Fibroblast of pulmonary artery (primary cell): ENCODE data around the gene PAWR.
A peak's percentile ranks its signal among the peaks of the same experiment; 100 is the strongest.

ENCODE experiments used
- DNase-seq: peaks from one replicate; pipeline ENCODE4 v3.0.0-alpha.2; 2010; ENCODE audit warnings: low read depth
- H3K4me3 ChIP-seq: replicated peaks from 2 replicates; pipeline ENCODE4 v1.5.1; 2011; ENCODE audit warnings: low read depth, mild to moderate bottlenecking, control low read depth, low read length, moderate library complexity
- CTCF ChIP-seq: IDR thresholded peaks from 2 replicates; pipeline ENCODE4 v1.5.1; 2011; ENCODE audit warnings: mild to moderate bottlenecking, control low read depth, low read length, inconsistent platforms; ENCODE audit errors: missing control alignments

The PAWR gene

GRCh38 chr12:79690638-79691510, at the start of gene PAWR:
TSS of gene PAWR (minus strand) at chr12:79690964. CDS start at chr12:79690244, 720 bp downstream.
- TF ChIP-seq CTCF, result no peak
- peak; percentile 85 for DNase-seq
- H3K4me3 ChIP-seq, result peak within 1 kb of the TSS; percentile 82

DNA sequence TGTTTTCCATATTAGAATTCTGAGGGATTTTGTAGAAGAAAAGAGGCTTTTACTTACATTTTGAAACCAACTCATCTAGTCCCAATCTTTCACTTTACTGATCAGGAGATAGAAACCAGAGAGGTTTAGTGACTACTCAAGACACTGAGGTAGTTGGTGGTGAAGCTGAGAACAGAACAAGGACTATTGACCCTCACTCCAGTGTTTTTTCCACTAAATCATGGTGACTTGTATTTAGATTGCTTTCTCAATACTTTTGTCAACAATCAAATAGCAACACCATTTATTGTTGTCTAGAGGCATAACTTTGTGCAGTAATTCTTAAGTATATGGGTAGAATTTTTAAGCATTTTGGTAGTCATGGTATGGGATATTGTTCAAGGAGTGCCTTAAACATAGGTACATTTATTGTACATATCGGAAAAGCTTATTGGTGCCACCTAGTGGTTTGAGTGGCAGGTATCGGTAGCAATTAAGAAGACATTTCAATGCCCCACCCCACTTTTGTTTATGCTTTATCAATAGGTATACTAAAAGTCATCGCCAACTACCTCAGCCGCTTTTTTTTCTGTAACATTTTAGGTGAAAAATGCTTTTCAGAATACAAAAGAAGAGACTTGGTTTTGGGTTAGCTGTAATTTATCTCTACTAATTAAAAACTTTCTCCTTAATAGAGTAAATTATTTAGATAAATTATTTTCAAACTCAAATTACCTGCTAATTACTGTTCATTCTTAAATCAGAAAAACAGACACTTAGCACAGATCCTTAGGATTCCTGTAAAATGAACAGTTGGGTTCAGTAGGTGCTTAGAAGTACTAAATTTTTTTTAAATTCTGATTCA, 47.3 kb upstream of the PAWR start:
- peak; percentile 74 for TF ChIP-seq CTCF
- peak; percentile 79 for DNase-seq
- H3K4me3 ChIP-seq, result no peak overlapping the region

DNA sequence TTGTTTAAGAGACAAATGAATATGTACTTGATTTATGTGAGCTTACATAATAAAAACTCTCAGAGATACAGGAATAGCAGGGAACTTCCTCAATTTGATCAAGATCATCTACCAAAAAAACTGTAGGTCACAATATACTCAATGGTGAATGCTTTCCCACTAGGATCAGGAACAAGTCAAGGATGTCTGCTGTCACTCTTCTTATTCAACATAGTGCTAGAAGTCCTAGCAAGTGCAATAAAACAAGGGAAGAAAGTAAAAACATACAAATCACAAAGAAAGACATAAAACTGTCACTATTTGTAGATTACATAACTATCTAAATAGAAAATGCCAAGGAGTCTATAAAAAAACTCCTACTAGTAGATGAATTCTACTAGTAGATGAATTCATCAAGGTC, 41.9 kb upstream of the PAWR start:
- no peak for DNase-seq
- no peak for TF ChIP-seq CTCF
- no peak overlapping the region for H3K4me3 ChIP-seq

GRCh38 chr12:79725987-79726386, 35.2 kb upstream of the PAWR start:
- no peak overlapping the region for H3K4me3 ChIP-seq
- peak; percentile 56 for DNase-seq
- TF ChIP-seq CTCF, result no peak

GRCh38 chr12:79717006-79717405, 26.2 kb upstream of the PAWR start:
- no peak overlapping the region for H3K4me3 ChIP-seq
- DNase-seq, result no peak
- no peak for TF ChIP-seq CTCF

GRCh38 chr12:79715308-79715707, 24.5 kb upstream of the PAWR start:
- no peak for TF ChIP-seq CTCF
- no peak for DNase-seq
- H3K4me3 ChIP-seq, result no peak overlapping the region
